Measurements from ENCODE around the gene TMC6. TPM values are rescaled to one million over a fixed set of nuclear protein-coding genes. Genes with fewer than 3 reads are reported as not detected.

TMC6 gene
- total and polyA plus RNA-seq, 2 of the 13 experiments (the other 11 are each of a cell fraction or from before 2014, with no cell fraction given), result 48.4 to 99.1 TPM

DNA sequence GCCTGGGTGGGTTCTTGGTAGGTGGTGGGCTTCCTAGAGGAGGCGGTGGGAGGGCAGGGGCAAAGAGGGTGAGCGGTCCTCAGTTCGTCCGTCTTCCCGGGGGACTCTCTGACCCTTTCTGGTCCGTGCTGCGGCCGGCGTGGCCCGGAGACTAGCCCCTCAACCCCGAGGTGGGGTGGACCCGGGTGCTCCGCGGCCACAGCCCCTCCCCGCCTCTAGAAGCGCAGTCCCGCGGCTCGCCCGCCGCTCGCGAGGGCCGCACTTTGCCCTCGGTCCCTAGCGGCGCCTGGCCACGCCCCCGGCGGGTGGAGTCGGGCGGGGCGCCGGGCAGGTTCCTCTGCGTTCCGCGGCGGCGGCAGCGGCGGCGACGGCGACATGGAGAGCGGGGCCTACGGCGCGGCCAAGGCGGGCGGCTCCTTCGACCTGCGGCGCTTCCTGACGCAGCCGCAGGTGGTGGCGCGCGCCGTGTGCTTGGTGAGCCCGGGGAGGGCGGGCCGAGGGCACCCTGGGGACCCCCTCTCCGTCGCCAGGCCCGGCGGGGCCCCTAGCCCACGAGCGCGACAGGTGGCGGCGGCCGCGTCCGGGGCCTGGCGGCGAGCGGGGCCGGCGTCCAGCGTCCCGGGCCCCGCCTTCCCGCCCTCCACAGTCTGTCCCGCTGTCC lies 39.8 kb upstream of the TMC6 start, which contains the start of gene SYNGR2 (continued):
- TF ChIP-seq, protein P1, sequence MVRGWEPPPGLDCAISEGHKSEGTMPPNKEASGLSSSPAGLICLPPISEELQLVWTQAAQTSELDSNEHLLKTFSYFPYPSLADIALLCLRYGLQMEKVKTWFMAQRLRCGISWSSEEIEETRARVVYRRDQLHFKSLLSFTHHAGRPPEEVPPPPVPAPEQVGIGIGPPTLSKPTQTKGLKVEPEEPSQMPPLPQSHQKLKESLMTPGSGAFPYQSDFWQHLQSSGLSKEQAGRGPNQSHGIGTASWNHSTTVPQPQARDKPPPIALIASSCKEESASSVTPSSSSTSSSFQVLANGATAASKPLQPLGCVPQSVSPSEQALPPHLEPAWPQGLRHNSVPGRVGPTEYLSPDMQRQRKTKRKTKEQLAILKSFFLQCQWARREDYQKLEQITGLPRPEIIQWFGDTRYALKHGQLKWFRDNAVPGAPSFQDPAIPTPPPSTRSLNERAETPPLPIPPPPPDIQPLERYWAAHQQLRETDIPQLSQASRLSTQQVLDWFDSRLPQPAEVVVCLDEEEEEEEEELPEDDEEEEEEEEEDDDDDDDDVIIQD (CRISPR knock-in tag; IDR thresholded peaks at IDR 0.05; ENCODE audit: low read depth), result no peak
- TF ChIP-seq, protein P2, sequence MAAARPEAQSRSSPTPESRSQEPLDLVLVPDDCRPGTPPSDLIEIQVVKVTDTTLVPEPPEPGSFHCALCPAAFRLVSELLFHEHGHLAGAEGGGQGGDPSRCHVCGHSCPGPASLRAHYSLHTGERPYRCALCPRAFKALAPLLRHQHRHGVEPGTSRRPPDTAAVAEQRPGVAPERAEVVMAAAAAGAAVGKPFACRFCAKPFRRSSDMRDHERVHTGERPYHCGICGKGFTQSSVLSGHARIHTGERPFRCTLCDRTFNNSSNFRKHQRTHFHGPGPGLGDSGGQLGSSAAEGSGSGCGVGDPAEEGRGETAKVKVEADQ (CRISPR knock-in tag; IDR thresholded peaks at IDR 0.05; ENCODE audit: borderline replicate concordance), result no peak; the same call in 1 of the 2 replicates
- no peak for TF ChIP-seq HIVEP1 (CRISPR knock-in tag; IDR thresholded peaks at IDR 0.05)
- TF ChIP-seq SCMH1 (CRISPR knock-in tag; IDR thresholded peaks at IDR 0.05; ENCODE audit: borderline replicate concordance), result no peak
- TF ChIP-seq, protein P3, sequence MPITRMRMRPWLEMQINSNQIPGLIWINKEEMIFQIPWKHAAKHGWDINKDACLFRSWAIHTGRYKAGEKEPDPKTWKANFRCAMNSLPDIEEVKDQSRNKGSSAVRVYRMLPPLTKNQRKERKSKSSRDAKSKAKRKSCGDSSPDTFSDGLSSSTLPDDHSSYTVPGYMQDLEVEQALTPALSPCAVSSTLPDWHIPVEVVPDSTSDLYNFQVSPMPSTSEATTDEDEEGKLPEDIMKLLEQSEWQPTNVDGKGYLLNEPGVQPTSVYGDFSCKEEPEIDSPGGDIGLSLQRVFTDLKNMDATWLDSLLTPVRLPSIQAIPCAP (CRISPR knock-in tag; IDR thresholded peaks at IDR 0.05; ENCODE audit: low read depth), result no peak
- TF ChIP-seq ZBTB8A (CRISPR knock-in tag; IDR thresholded peaks at IDR 0.05; ENCODE audit: borderline replicate concordance, low read depth), result no peak
- TF ChIP-seq, protein P4, sequence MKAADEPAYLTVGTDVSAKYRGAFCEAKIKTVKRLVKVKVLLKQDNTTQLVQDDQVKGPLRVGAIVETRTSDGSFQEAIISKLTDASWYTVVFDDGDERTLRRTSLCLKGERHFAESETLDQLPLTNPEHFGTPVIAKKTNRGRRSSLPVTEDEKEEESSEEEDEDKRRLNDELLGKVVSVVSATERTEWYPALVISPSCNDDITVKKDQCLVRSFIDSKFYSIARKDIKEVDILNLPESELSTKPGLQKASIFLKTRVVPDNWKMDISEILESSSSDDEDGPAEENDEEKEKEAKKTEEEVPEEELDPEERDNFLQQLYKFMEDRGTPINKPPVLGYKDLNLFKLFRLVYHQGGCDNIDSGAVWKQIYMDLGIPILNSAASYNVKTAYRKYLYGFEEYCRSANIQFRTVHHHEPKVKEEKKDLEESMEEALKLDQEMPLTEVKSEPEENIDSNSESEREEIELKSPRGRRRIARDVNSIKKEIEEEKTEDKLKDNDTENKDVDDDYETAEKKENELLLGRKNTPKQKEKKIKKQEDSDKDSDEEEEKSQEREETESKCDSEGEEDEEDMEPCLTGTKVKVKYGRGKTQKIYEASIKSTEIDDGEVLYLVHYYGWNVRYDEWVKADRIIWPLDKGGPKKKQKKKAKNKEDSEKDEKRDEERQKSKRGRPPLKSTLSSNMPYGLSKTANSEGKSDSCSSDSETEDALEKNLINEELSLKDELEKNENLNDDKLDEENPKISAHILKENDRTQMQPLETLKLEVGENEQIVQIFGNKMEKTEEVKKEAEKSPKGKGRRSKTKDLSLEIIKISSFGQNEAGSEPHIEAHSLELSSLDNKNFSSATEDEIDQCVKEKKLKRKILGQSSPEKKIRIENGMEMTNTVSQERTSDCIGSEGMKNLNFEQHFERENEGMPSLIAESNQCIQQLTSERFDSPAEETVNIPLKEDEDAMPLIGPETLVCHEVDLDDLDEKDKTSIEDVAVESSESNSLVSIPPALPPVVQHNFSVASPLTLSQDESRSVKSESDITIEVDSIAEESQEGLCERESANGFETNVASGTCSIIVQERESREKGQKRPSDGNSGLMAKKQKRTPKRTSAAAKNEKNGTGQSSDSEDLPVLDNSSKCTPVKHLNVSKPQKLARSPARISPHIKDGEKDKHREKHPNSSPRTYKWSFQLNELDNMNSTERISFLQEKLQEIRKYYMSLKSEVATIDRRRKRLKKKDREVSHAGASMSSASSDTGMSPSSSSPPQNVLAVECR (CRISPR knock-in tag; IDR thresholded peaks at IDR 0.05; ENCODE audit: borderline replicate concordance), result peak; percentile 75; the same call in 1 of the 2 replicates
- TF ChIP-seq, protein P5, sequence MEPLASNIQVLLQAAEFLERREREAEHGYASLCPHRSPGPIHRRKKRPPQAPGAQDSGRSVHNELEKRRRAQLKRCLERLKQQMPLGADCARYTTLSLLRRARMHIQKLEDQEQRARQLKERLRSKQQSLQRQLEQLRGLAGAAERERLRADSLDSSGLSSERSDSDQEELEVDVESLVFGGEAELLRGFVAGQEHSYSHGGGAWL (CRISPR knock-in tag; IDR thresholded peaks at IDR 0.05), result no peak; the same call in 1 of the 2 replicates
- no peak; the same call in 1 of the 2 replicates for TF ChIP-seq ZSCAN31 (CRISPR knock-in tag; IDR thresholded peaks at IDR 0.05; ENCODE audit: low read depth)
- no peak for TF ChIP-seq ZNF569 (CRISPR knock-in tag; IDR thresholded peaks at IDR 0.05; ENCODE audit: borderline replicate concordance)
- TF ChIP-seq, protein P6, sequence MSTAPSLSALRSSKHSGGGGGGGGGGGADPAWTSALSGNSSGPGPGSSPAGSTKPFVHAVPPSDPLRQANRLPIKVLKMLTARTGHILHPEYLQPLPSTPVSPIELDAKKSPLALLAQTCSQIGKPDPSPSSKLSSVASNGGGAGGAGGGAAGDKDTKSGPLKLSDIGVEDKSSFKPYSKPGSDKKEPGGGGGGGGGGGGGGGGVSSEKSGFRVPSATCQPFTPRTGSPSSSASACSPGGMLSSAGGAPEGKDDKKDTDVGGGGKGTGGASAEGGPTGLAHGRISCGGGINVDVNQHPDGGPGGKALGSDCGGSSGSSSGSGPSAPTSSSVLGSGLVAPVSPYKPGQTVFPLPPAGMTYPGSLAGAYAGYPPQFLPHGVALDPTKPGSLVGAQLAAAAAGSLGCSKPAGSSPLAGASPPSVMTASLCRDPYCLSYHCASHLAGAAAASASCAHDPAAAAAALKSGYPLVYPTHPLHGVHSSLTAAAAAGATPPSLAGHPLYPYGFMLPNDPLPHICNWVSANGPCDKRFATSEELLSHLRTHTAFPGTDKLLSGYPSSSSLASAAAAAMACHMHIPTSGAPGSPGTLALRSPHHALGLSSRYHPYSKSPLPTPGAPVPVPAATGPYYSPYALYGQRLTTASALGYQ (CRISPR knock-in tag; IDR thresholded peaks at IDR 0.05), result peak; percentile 70
- no peak for TF ChIP-seq HNRNPUL1 (IDR thresholded peaks at IDR 0.05; ENCODE audit: low read depth, low read length)
- no peak for TF ChIP-seq ZC3H4 (CRISPR knock-in tag; IDR thresholded peaks at IDR 0.05; ENCODE audit: borderline replicate concordance)
- TF ChIP-seq, protein P7, sequence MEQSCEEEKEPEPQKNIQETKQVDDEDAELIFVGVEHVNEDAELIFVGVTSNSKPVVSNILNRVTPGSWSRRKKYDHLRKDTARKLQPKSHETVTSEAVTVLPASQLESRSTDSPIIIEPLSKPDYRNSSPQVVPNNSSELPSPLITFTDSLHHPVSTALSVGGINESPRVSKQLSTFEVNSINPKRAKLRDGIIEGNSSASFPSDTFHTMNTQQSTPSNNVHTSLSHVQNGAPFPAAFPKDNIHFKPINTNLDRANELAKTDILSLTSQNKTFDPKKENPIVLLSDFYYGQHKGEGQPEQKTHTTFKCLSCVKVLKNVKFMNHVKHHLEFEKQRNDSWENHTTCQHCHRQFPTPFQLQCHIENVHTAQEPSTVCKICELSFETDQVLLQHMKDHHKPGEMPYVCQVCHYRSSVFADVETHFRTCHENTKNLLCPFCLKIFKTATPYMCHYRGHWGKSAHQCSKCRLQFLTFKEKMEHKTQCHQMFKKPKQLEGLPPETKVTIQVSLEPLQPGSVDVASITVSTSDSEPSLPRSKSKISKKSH (CRISPR knock-in tag; IDR thresholded peaks at IDR 0.05; ENCODE audit: borderline replicate concordance), result no peak
- no peak for TF ChIP-seq CHCHD3 (CRISPR knock-in tag; IDR thresholded peaks at IDR 0.05)

Measured in HepG2 (cell line).